H9 (cell line): ENCODE results near the gene SLC1A4. TPM values are rescaled to one million over a fixed set of nuclear protein-coding genes. Genes with fewer than 3 reads are reported as not detected.

ENCODE experiments used
- DNase-seq: peaks from one replicate; pipeline ENCODE4 v3.0.0-alpha.2; 2017
- H2AFZ ChIP-seq: one replicate; pipeline ENCODE4 v1.6.1; 2013; ENCODE audit warnings: mild to moderate bottlenecking, low read length, control low read depth, moderate library complexity
- H2AK5ac ChIP-seq: 2 replicates; pipeline ENCODE4 v1.6.1; 2013; ENCODE audit warnings: low read length, control low read depth, mixed read lengths; ENCODE audit not compliant: insufficient read length
- H2BK120ac ChIP-seq: one replicate; pipeline ENCODE4 v1.6.1; 2013; ENCODE audit warnings: low read depth, mild to moderate bottlenecking, low read length, control low read depth, inconsistent platforms; ENCODE audit not compliant: poor library complexity, severe bottlenecking
- H2BK12ac ChIP-seq: 2 replicates; pipeline ENCODE4 v1.6.1; 2013; ENCODE audit warnings: low read length, control low read depth, mixed read lengths, low read depth; ENCODE audit not compliant: insufficient read length
- H2BK15ac ChIP-seq: 2 replicates; pipeline ENCODE4 v1.6.1; 2013; ENCODE audit warnings: low read depth, low read length, control low read depth
- H2BK20ac ChIP-seq: one replicate; pipeline ENCODE4 v1.6.1; 2013; ENCODE audit warnings: low read depth, mild to moderate bottlenecking, low read length, control low read depth, inconsistent platforms; ENCODE audit not compliant: poor library complexity, severe bottlenecking
- H2BK5ac ChIP-seq: 2 replicates; pipeline ENCODE4 v1.6.1; 2013; ENCODE audit warnings: low read length, control low read depth, mixed read lengths; ENCODE audit not compliant: insufficient read length
- H3K14ac ChIP-seq: 2 replicates; pipeline ENCODE4 v1.6.1; 2013; ENCODE audit warnings: low read length, control low read depth; ENCODE audit not compliant: insufficient read depth
- H3K18ac ChIP-seq: 2 replicates; pipeline ENCODE4 v1.6.1; 2013; ENCODE audit warnings: low read depth, mild to moderate bottlenecking, mixed read lengths, low read length, control low read depth; ENCODE audit not compliant: insufficient read length
- H3K23ac ChIP-seq: 2 replicates; pipeline ENCODE4 v1.6.1; 2013; ENCODE audit warnings: low read length, control low read depth, mixed read lengths, low read depth; ENCODE audit not compliant: insufficient read length
- H3K23me2 ChIP-seq: 2 replicates; pipeline ENCODE4 v1.6.1; 2013; ENCODE audit warnings: low read depth, mild to moderate bottlenecking, mixed read lengths, low read length, control low read depth; ENCODE audit not compliant: insufficient read length, poor library complexity, severe bottlenecking
- H3K27ac ChIP-seq: 2 replicates; pipeline ENCODE4 v1.5.1; 2013; ENCODE audit warnings: low read length, control low read depth, mixed read lengths, low read depth; ENCODE audit not compliant: insufficient read length
- H3K27me3 ChIP-seq: 2 replicates; pipeline ENCODE4 v1.6.1; 2013; ENCODE audit warnings: low read length, control low read depth, inconsistent platforms; ENCODE audit not compliant: insufficient read depth
- H3K4ac ChIP-seq: 2 replicates; pipeline ENCODE4 v1.6.1; 2013; ENCODE audit warnings: low read depth, mild to moderate bottlenecking, control low read depth, inconsistent platforms, low read length, moderate library complexity
- H3K4me1 ChIP-seq: 2 replicates; pipeline ENCODE4 v1.6.1; 2013; ENCODE audit warnings: low read length, control low read depth, inconsistent platforms; ENCODE audit not compliant: insufficient read depth
- H3K4me2 ChIP-seq: 2 replicates; pipeline ENCODE4 v1.6.1; 2013; ENCODE audit warnings: low read length, control low read depth, mixed read lengths; ENCODE audit not compliant: insufficient read length, insufficient read depth
- H3K56ac ChIP-seq: 2 replicates; pipeline ENCODE4 v1.6.1; 2013; ENCODE audit warnings: low read depth, mild to moderate bottlenecking, mixed read lengths, low read length, control low read depth; ENCODE audit not compliant: insufficient read length
- H3K79me1 ChIP-seq: 2 replicates; pipeline ENCODE4 v1.6.1; 2013; ENCODE audit warnings: low read depth, mild to moderate bottlenecking, moderate library complexity, low read length, control low read depth, inconsistent platforms; ENCODE audit not compliant: insufficient read depth, poor library complexity, severe bottlenecking
- H3K79me2 ChIP-seq: 2 replicates; pipeline ENCODE4 v1.6.1; 2013; ENCODE audit warnings: low read length, control low read depth, inconsistent platforms; ENCODE audit not compliant: insufficient read depth
- H3K9ac ChIP-seq: 2 replicates; pipeline ENCODE4 v1.6.1; 2013; ENCODE audit warnings: low read length, control low read depth, mixed read lengths; ENCODE audit not compliant: insufficient read length; ENCODE audit errors: extremely low read depth
- H3K9me3 ChIP-seq: one replicate; pipeline ENCODE4 v1.6.1; 2013; ENCODE audit warnings: low read depth, low read length, inconsistent platforms; ENCODE audit not compliant: control insufficient read depth
- H3T11ph ChIP-seq: one replicate; pipeline ENCODE4 v1.6.1; 2013; ENCODE audit warnings: mild to moderate bottlenecking, low read length, control low read depth, inconsistent platforms
- H4K20me1 ChIP-seq: one replicate; pipeline ENCODE4 v1.6.1; 2013; ENCODE audit not compliant: control insufficient read depth, insufficient read length, insufficient read depth
- H4K5ac ChIP-seq: 2 replicates; pipeline ENCODE4 v1.6.1; 2013; ENCODE audit warnings: low read depth, mild to moderate bottlenecking, mixed read lengths, low read length, control low read depth; ENCODE audit not compliant: insufficient read length
- H4K8ac ChIP-seq: replicated peaks from 2 replicates; pipeline ENCODE4 v1.6.1; 2013; ENCODE audit warnings: low read length, control low read depth, mixed read lengths, low read depth; ENCODE audit not compliant: insufficient read length
- H4K91ac ChIP-seq: 2 replicates; pipeline ENCODE4 v1.6.1; 2013; ENCODE audit warnings: low read depth, mild to moderate bottlenecking, moderate library complexity, mixed read lengths, low read length, control low read depth; ENCODE audit not compliant: insufficient read length
- H3K27ac Mint-ChIP-seq, 3 experiments: 2 replicates in 2 of 3; 3 replicates in 1 of 3; pipeline ENCODE4 v1.8.0; 2020 to 2021; ENCODE audit warnings: mixed read lengths in 3 of 3, mild to moderate bottlenecking in 1 of 3, moderate library complexity in 1 of 3
- H3K27me3 Mint-ChIP-seq: 2 replicates; pipeline ENCODE4 v1.8.0; 2021; ENCODE audit warnings: low read depth, mild to moderate bottlenecking, moderate library complexity, mixed read lengths
- H3K36me3 Mint-ChIP-seq, 3 experiments: 2 replicates in 2 of 3; 3 replicates in 1 of 3; pipeline ENCODE4 v1.8.0; 2020 to 2021; ENCODE audit warnings: low read depth in 3 of 3, mixed read lengths in 3 of 3; ENCODE audit not compliant: insufficient read depth in 1 of 3
- H3K4me1 Mint-ChIP-seq, 2 experiments: 2 replicates each; pipeline ENCODE4 v1.8.0; 2020; ENCODE audit warnings: mixed read lengths in 2 of 2
- H3K4me3 Mint-ChIP-seq, 2 experiments: 2 replicates in 1 of 2; 3 replicates in 1 of 2; pipeline ENCODE4 v1.8.0; 2020 to 2021; ENCODE audit warnings: mild to moderate bottlenecking in 2 of 2, mixed read lengths in 2 of 2, moderate library complexity in 1 of 2
- H3K9me3 Mint-ChIP-seq, 2 experiments: 2 replicates in 1 of 2; 3 replicates in 1 of 2; pipeline ENCODE4 v1.8.0; 2020; ENCODE audit warnings: mild to moderate bottlenecking in 2 of 2, mixed read lengths in 2 of 2, moderate library complexity in 1 of 2
- WGBS: extraction: QIAGEN DNeasy Blood & Tissue Kit; methylation state at CpG from one replicate; pipeline ENCODE4 v1.1.7; 2013; ENCODE audit warnings: missing lambda C conversion rate, low lambda C conversion rate, mixed read lengths; ENCODE audit not compliant: insufficient read length; ENCODE audit errors: extremely low coverage; 5-methylcytosine and 5-hydroxymethylcytosine counted together
- total RNA-seq: library from RNA; stranded (reverse); gene quantifications from 2 replicates; pipeline ENCODE4 v1.2.1, GENCODE V29; 2021
- TF ChIP-seq, protein P1 (sequence below): fragments of 200-600 bp; sonication (generic); conservative IDR thresholded peaks from 3 replicates; pipeline ENCODE4 v1.8.0; 2021; ENCODE audit warnings: antibody characterized with exemption, mild to moderate bottlenecking

Gene SLC1A4
- total RNA-seq, 1 experiment from 2014 or later = 1.9 TPM

- TF ChIP-seq, protein P1, sequence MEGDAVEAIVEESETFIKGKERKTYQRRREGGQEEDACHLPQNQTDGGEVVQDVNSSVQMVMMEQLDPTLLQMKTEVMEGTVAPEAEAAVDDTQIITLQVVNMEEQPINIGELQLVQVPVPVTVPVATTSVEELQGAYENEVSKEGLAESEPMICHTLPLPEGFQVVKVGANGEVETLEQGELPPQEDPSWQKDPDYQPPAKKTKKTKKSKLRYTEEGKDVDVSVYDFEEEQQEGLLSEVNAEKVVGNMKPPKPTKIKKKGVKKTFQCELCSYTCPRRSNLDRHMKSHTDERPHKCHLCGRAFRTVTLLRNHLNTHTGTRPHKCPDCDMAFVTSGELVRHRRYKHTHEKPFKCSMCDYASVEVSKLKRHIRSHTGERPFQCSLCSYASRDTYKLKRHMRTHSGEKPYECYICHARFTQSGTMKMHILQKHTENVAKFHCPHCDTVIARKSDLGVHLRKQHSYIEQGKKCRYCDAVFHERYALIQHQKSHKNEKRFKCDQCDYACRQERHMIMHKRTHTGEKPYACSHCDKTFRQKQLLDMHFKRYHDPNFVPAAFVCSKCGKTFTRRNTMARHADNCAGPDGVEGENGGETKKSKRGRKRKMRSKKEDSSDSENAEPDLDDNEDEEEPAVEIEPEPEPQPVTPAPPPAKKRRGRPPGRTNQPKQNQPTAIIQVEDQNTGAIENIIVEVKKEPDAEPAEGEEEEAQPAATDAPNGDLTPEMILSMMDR = no peak
- peak overlapping the region in 1 of 3 experiments; percentile 37; a peak in 2 of 7 replicates for H3K27ac Mint-ChIP-seq
- Histone ChIP-seq H3K9ac (peak overlapping the region; percentile 17), H3T11ph (no peak overlapping the region), H2BK12ac (no peak overlapping the region), H3K79me1 (no peaks in the 10 kb centered on the region), H2BK120ac (no peak overlapping the region), H3K27ac (no peak overlapping the region), H4K20me1 (no peaks in the 10 kb centered on the region), H3K27me3 (no peaks in the 10 kb centered on the region), H3K23me2 (no peaks in the 10 kb centered on the region), H2BK5ac (no peak overlapping the region), H3K4me2 (no peak overlapping the region), H4K91ac (no peak overlapping the region), H3K56ac (no peak overlapping the region), H2BK20ac (no peak overlapping the region), H3K79me2 (no peaks in the 10 kb centered on the region), H4K8ac (no peak overlapping the region), H4K5ac (no peak overlapping the region), H3K4ac (no peak overlapping the region), H3K18ac (no peak overlapping the region), H2BK15ac (no peak overlapping the region), H2AFZ (no peak overlapping the region), H2AK5ac (no peak overlapping the region), H3K14ac (no peak overlapping the region), H3K23ac (no peak overlapping the region), H3K9me3 (no peaks in the 10 kb centered on the region), H3K4me1 (no peaks in the 10 kb centered on the region; the same call in 1 of the 2 replicates)
- peaks cover 15 to 19% of the 10 kb centered on the region in 2 experiments for H3K4me1 Mint-ChIP-seq
- no peaks in the 10 kb centered on the region for H3K9me3 Mint-ChIP-seq
- no peak for DNase-seq
- no CpG with 5 or more reads among the region's 14 CpGs for WGBS
- no peak overlapping the region for H3K4me3 Mint-ChIP-seq
- no peaks in the 10 kb centered on the region; the same call in none of the 2 replicates for H3K27me3 Mint-ChIP-seq
- H3K36me3 Mint-ChIP-seq = no peaks in the 10 kb centered on the region; a peak in 1 of 7 replicates
Observed at GRCh38 chr2:64945973-64946768, 43.0 kb upstream of the SLC1A4 start.
